Ascending aorta (tissue), 2 donors: ENCODE results near the gene SEPHS1. TPM values are rescaled to one million over a fixed set of nuclear protein-coding genes. Genes with fewer than 3 reads are reported as not detected.
A peak's percentile ranks its signal among the peaks of the same experiment; 100 is the strongest.

Experiments used
- DNase-seq, 2 donors: peaks; one replicate each; pipeline ENCODE4 v3.0.0-alpha.2; 2019; ENCODE audit warnings: low spot score in 2 of 2
- H3K27ac ChIP-seq, 2 donors: fragments of 200-600 bp; sonication (generic); one replicate each; pipeline ENCODE4 v1.5.1; 2016 to 2017; ENCODE audit warnings: mild to moderate bottlenecking in 1 of 2
- H3K27me3 ChIP-seq: fragments of 200-600 bp; sonication (generic); one replicate; pipeline ENCODE4 v1.5.1; 2017
- H3K36me3 ChIP-seq, 2 donors: fragments of 200-600 bp; sonication (generic); one replicate each; pipeline ENCODE4 v1.5.1; 2016
- H3K4me1 ChIP-seq, 2 donors: fragments of 200-600 bp; sonication (generic); one replicate each; pipeline ENCODE4 v1.5.1; 2016 to 2017; ENCODE audit warnings: mild to moderate bottlenecking in 1 of 2
- H3K4me3 ChIP-seq, 2 donors: fragments of 200-600 bp; sonication (generic); one replicate each; pipeline ENCODE4 v1.5.1; 2016 to 2017; ENCODE audit warnings: mild to moderate bottlenecking in 1 of 2
- H3K9me3 ChIP-seq, 2 donors: fragments of 200-600 bp; sonication (generic); one replicate each; pipeline ENCODE4 v1.5.1; 2016
- intact Hi-C: fragments of 100-400 bp; cut with DNase I; formaldehyde crosslinking; loops from one replicate; pipeline ENCODE4 v1.15.1; 2023
- total RNA-seq: library from RNA; depleted of rRNA; stranded (reverse); fragments of >200 nt; gene quantifications from one replicate; pipeline ENCODE4 v1.1.0, GENCODE V29; 2016
- TF ChIP-seq, protein P1 (sequence below), 3 experiments: fragments of 200-600 bp in 2 of 3; fragments of 450-650 bp in 1 of 3; sonication (generic) in 2 of 3; IDR thresholded peaks; one replicate each; pipeline ENCODE4 v1.5.1; 2016 to 2019; ENCODE audit warnings: antibody characterized with exemption in 3 of 3, mild to moderate bottlenecking in 1 of 3, moderate library complexity in 1 of 3

SEPHS1 gene
- total RNA-seq, 1 donor from 2014 or later: 20.3 TPM

DNA sequence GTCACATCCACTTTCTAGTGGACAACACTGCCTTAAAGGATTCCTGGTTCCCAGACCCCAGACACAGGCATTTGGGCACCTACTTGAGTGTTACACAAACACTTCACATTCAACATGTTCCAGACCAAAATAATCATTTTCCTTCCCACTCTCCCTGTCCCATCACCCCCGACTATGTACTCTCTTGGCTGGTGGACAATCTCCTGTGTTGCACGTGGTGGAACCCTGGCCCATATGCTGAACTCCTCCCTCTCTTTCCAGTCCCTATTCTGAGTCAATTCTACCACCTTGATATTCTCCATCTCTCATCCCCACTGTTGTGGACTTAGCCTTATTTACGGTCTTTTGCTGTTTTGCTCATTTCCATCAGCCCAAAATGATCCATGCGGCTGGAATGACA, 8.3 kb upstream of the SEPHS1 start:
- no peak for DNase-seq
- H3K9me3 ChIP-seq: no peaks in the 10 kb centered on the region
- intact Hi-C loops: no loop called here
- no peak overlapping the region for H3K27ac ChIP-seq
- no peak overlapping the region for H3K4me3 ChIP-seq
- H3K27me3 ChIP-seq: no peaks in the 10 kb centered on the region
- TF ChIP-seq, protein P1, sequence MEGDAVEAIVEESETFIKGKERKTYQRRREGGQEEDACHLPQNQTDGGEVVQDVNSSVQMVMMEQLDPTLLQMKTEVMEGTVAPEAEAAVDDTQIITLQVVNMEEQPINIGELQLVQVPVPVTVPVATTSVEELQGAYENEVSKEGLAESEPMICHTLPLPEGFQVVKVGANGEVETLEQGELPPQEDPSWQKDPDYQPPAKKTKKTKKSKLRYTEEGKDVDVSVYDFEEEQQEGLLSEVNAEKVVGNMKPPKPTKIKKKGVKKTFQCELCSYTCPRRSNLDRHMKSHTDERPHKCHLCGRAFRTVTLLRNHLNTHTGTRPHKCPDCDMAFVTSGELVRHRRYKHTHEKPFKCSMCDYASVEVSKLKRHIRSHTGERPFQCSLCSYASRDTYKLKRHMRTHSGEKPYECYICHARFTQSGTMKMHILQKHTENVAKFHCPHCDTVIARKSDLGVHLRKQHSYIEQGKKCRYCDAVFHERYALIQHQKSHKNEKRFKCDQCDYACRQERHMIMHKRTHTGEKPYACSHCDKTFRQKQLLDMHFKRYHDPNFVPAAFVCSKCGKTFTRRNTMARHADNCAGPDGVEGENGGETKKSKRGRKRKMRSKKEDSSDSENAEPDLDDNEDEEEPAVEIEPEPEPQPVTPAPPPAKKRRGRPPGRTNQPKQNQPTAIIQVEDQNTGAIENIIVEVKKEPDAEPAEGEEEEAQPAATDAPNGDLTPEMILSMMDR (IDR thresholded peaks at IDR 0.05): no peak
- no peaks in the 10 kb centered on the region for H3K36me3 ChIP-seq
- H3K4me1 ChIP-seq: no peaks in the 10 kb centered on the region

DNA sequence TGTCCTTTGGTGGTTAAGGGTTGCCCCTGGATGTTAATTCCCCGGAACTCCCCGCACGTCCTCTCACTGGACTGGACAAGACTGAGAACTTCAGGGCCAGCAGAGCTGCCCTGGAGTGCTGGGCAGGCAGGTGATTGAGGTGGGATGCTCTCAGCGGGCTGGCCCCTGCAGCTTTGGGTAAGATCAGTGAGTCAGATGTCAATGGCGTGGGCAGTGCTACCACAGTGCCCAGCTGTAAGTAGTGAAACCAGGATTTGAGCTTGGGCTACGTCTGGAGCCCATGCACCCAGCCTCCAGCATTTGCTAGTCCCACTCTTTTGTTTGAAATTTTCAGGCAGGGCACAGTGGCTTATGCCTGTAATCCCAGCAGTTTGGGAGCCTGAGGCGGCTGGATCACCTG, 6.7 kb upstream of the SEPHS1 start:
- Histone ChIP-seq H3K36me3 (no peaks in the 10 kb centered on the region), H3K4me3 (no peak overlapping the region), H3K9me3 (no peaks in the 10 kb centered on the region), H3K4me1 (peaks cover 0 to 5% of the 10 kb centered on the region in 2 donors), H3K27ac (no peak overlapping the region), H3K27me3 (no peaks in the 10 kb centered on the region)
- no peak for DNase-seq
- intact Hi-C loops: no loop called here
- TF ChIP-seq, protein P1 (IDR thresholded peaks at IDR 0.05): no peak

DNA sequence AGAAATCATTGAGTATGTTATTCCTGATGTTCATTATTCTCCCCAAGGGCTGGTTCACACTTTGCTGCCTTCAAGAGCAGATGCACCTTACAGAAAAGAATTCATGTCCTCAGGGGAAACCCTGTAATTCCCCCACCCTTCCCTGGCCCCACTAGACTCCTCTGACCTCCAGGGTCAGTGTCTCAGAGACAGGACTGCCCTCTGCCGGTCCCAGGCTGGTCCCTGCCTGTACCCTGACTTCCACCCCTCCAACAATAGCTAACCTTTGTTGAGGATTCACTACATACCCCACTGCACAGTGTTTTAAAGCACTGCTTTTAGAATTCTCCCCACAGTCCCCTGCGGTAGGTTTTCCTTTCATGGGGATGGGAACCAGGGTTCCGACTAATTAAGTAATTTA, 4.4 kb upstream of the SEPHS1 start:
- no peaks in the 10 kb centered on the region for H3K36me3 ChIP-seq
- no peak overlapping the region for H3K27ac ChIP-seq
- no peaks in the 10 kb centered on the region for H3K9me3 ChIP-seq
- H3K4me1 ChIP-seq: peaks cover 0 to 8% of the 10 kb centered on the region in 2 donors
- intact Hi-C loops: no loop called here
- TF ChIP-seq, protein P1 (IDR thresholded peaks at IDR 0.05): no peak
- H3K4me3 ChIP-seq: no peak overlapping the region
- no peak for DNase-seq
- no peaks in the 10 kb centered on the region for H3K27me3 ChIP-seq

DNA sequence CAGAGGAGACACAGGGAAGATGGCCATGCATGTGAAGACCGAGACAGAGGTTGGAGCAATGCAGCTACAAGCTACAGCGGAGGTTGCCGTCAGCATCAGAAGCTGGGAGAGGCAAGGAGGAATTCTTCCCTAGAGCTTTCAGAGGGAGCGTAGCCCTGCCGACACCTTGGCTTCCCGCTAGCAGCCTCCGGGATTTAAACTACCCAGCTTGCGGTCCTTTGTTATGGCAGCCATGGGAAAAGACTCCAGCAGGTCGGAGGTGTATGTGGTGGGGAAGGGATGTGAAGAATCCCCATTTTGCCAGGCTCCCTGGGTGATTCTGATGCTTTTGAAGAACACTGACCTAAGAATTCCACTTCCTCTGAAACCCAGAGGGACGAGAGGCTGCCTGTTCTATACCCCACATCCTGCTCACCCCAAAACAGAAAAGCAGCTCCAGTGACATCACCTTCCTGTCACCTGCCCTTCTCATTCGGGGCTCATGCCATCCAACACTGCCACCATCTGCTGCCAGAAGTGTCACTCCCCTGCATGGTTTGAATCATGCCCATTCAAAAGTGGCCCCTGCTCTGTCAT, 3.3 kb upstream of the SEPHS1 start:
- Histone ChIP-seq H3K4me1 (peaks cover 0 to 8% of the 10 kb centered on the region in 2 donors), H3K27me3 (no peaks in the 10 kb centered on the region), H3K9me3 (no peaks in the 10 kb centered on the region), H3K27ac (no peak overlapping the region), H3K4me3 (no peak overlapping the region), H3K36me3 (no peaks in the 10 kb centered on the region)
- intact Hi-C loops: no loop called here
- no peak for DNase-seq
- TF ChIP-seq, protein P1 (IDR thresholded peaks at IDR 0.05): no peak

DNA sequence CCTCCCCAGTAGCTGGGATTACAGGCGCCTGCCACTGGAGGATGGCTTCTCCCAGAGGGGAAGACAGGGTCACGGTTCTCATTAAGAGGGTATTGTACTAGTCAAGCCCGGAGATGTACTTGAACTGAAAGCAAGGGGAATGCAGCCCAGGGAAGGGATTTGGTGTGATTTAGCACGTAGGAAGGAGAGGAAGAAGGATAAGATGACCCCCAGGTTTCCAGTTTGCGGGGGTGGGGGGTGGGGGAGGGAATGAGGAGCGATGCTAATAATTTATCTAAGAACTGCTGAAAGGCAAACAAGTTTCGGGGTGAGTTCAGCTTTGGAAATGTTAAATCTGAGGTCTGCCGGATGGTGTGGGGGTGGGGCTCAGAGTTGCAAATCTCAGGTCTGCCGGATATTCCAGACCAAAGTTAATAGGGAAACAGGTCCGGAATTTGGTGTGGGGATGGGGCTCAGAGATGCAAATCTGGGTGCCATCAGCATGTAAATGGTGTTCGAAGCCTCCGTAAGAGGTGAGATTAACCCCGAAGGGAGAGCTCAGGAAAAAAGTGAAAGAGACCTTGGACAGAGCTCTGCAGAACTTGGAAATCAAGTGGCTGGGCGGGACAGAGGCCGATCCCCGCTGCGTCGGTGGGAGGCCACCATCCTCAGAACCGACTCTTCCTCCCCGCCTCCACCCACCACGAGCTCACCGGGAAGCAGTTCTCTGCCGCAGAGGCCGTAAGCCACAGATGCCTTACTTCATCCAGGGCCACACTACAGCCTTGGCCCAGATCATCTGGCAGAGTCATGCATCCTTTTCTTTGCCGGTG, 1.6 kb upstream of the SEPHS1 start:
- peak overlapping the region; percentile 90 to 93 for H3K4me3 ChIP-seq
- H3K27ac ChIP-seq: peak overlapping the region; percentile 75 to 96
- intact Hi-C loops: loop anchor here (5.0 kb wide), 2 partner anchors 178 to 1737 kb away; partner anchors contain the start of genes BEND7 and USP6NL
- H3K27me3 ChIP-seq: no peaks in the 10 kb centered on the region
- no peaks in the 10 kb centered on the region for H3K9me3 ChIP-seq
- TF ChIP-seq, protein P1 (IDR thresholded peaks at IDR 0.05): no peak
- no peaks in the 10 kb centered on the region for H3K36me3 ChIP-seq
- peaks cover 0 to 13% of the 10 kb centered on the region in 2 donors for H3K4me1 ChIP-seq
- DNase-seq: peak in 1 of 2 donors; percentile 78
